GM21825 (cell line): Measurements from ENCODE around the gene ST8SIA6.
"Not testable (repeated sequence)": the region's sequence is repeated elsewhere in the genome, so short reads cannot be mapped to it uniquely, and the experiment has no call there.

Experiments used
- ATAC-seq: cut with Tn5 transposase; IDR thresholded peaks from one replicate; pipeline ENCODE4 v1.9.1; 2021; ENCODE audit warnings: mild to moderate bottlenecking, moderate library complexity; ENCODE audit not compliant: unreplicated experiment

ST8SIA6 gene

GRCh38 chr10:17454161-17455014 is at the start of gene ST8SIA6:
Gene ST8SIA6, minus strand, starts transcription at chr10:17454595. Its CDS starts 340 bp downstream, at chr10:17454255.
- peak; percentile 67 for ATAC-seq

DNA sequence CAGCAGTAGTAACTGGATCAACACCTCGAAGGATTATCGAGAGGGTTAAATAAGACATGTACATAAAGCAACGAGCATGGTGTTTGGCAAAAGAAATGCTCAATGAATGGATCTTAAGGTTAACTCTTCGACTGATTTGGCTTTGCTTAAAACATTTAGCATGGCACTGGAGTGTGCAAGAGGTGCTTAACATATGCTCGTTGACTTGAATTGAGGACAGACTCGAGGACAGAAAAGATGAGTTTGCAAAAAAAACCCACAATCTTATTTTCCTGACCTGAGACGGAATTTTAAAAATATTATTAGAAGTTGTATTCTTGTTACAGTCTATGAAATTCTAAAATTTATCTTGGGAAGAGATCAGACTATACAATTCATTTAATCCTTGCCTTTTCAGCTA is 49.4 kb upstream of the ST8SIA6 start:
- no peak for ATAC-seq

- no peak for ATAC-seq
Measured at GRCh38 chr10:17502814-17503213, 48.4 kb upstream of the ST8SIA6 start.

- not testable (repeated sequence) for ATAC-seq
Measured at GRCh38 chr10:17499014-17499413, 44.6 kb upstream of the ST8SIA6 start.

DNA sequence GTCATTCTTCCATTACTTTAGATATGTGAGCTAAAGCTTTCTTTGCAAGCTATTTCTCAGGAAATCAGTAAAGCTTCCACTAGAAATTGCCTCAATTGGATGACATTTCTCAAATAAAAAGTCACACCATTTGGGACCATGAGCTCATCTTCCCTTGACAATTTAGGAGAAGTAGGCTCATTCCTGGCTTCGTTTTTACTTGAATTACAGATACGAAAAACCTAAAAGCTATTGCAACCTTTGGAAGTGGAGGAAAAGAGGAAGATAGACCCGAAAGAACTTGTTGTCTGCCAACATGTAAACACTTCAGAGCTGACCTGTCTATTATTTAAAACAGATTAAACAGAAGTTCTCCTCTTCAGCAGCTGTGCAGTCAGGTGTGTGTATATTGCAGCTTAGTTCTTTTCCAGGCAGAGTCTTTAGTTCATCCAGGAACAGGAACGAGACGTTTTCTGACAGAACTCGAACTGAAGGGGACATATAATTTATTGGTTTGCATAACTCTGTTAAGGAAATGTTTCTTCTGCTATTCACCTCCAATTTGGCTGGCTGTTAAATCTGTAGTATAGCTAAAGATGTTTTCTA is 43.1 kb upstream of the ST8SIA6 start:
- ATAC-seq: no peak

- ATAC-seq: no peak
Measured at GRCh38 chr10:17494626-17495260, 40.3 kb upstream of the ST8SIA6 start.

- ATAC-seq: no peak
Measured at GRCh38 chr10:17488848-17489247, 34.5 kb upstream of the ST8SIA6 start.

- no peak for ATAC-seq
Measured at GRCh38 chr10:17483079-17483478, 28.7 kb upstream of the ST8SIA6 start.

- no peak for ATAC-seq
Measured at GRCh38 chr10:17479822-17480221, 25.4 kb upstream of the ST8SIA6 start.

- no peak for ATAC-seq
Measured at GRCh38 chr10:17479015-17479615, 24.7 kb upstream of the ST8SIA6 start.

DNA sequence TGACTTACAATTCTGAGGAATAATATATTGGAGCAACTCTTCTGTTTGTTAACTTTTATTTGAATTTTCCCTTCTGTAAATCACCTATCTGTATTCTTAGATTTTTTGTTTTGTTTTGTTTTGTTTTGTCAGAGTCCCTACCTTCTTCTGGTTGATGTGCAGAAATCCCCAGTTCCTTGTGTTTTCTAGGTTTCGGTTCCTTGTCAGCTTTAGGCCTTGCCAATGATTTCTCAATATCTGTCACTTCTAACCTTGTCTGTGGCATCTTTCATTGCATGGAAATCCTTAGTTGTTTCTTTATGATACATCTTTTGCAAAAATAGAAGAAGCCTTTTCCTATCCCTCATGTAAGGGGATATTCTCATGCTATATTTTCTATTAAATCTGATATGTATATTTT is 21.7 kb upstream of the ST8SIA6 start:
- peak; percentile 65 for ATAC-seq

DNA sequence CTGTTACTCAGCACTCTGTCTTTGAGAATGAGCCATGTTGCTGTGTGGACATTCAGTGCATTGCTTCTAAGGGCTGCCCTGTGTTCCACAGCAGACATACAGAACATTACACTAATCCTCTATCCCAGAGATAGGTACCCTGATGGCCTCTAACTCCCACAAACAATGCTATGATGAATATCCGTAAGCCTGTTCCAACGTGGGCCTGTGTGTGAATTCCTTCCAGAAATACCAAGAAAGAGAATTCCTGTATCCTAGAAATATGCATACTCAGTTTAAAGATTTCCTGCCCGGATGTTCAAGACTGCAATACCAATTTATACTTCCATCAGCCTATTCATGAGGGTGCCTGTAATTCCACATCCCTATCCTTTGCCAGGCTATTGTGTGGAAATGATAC is 21.3 kb upstream of the ST8SIA6 start:
- no peak for ATAC-seq

DNA sequence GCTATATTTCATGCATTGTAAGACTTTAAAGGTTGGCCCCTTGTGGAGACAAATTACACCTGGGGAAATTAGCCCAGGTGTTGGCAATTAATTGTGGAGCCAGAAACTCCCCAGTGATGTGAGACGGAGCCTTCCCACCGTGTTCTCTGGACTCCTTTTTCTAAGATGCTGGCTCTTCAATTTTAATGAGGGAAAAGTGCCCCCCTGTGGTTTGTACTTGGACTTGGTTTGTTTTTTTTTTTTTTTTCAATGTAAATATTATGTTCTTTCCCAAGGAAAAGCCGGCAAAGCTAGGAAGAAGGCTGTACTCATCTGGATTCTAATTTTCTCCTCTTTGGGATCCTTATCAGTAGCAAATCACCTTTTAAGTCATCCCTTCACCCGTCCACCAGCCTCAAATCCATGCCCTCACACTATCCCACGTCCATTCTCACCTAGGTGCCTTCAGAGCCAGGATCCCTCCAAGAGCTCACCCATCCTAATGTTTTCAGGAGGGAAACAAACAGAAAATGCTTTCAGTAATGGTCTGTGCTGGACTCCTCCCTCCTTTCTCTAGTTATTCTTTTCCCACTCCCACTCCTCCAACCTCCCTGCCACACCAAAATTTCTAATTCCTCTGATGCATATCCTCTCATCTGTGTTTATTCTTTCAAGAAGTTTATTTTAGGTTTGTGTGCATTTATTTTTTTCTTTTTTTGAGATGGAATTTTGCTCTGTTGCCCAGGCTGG is 20.4 kb upstream of the ST8SIA6 start:
- no peak for ATAC-seq

DNA sequence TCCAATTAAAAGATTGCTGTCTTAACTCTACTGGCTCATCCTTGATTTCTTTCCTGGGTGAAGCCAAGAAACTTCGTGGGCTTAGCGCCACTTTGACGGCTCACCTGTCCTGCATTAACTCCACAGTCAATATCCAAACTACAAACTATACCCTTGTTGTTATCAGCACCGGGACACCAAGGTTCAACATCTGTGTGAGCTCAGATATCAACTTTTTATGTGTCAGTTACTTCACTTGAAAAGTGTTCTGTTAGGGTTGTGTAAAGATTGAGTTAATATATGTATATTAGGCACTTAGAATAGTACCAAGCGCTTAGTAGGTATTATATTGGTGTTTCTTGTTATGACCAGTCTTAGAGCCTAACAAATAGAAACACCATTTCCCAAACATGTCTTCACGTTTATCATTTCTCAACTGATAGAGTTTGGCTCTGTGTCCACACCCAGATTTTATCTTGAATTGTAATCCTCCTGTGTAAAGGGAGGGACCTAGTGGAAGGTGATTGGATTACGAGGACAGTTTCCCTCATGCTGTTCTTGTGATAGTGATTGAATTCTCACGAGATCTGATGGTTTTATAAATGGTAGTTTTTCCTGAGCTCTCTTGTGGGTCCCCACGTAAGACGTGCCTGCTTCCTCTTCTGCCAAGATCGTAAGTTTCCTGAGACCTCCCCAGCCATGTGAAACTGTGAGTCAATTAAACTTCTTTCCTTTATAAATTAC is 19.0 kb upstream of the ST8SIA6 start:
- ATAC-seq: no peak

- no peak for ATAC-seq
Measured at GRCh38 chr10:17472481-17473227, 18.3 kb upstream of the ST8SIA6 start.

GRCh38 chr10:17470246-17470645 is 15.9 kb upstream of the ST8SIA6 start:
- no peak for ATAC-seq

- ATAC-seq: no peak
Measured at GRCh38 chr10:17465328-17466125, 11.1 kb upstream of the ST8SIA6 start.

GRCh38 chr10:17464545-17464944 is 10.2 kb upstream of the ST8SIA6 start:
- no peak for ATAC-seq

DNA sequence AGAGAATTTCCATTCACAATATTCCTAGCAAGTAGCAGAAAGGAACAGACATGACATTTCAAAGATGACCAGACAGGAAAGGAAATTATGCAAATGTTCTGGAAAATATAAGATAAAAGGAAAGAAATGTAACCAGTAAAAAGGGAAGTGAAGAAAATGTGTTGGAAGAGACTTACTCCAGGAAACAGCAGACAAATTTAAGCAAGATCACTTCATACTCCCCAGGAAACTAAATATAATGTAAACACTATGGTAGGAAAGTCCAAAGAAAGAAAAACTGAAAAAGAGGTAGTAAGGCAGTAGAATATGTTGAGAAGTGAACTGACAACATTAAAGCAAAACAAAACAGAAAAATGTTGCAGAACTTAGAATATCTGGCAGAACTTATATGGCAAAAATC is 6.4 kb upstream of the ST8SIA6 start:
- no peak for ATAC-seq
